Panc1 (cell line): ENCODE data around the gene COMMD4. TPM values are rescaled to one million over a fixed set of nuclear protein-coding genes. Genes with fewer than 3 reads are reported as not detected.
"Not testable (repeated sequence)": the region's sequence is repeated elsewhere in the genome, so short reads cannot be mapped to it uniquely, and the experiment has no call there.

ENCODE experiments used
- ATAC-seq: fragments of 200-7000 bp; cut with Tn5 transposase; 2 replicates; pipeline ENCODE4 v1.9.1; 2020; ENCODE audit warnings: mild to moderate bottlenecking, moderate library complexity
- Bru-seq: library from RNA; stranded (reverse); fragments of 400-500 nt; gene quantifications from one replicate; lab custom pipeline; 2021; lab: Mats Ljungman, UMichigan
- BruChase-seq, 2 experiments: library from RNA; stranded (reverse); fragments of 400-500 nt; gene quantifications; one replicate each; lab custom pipeline; 2021; lab: Mats Ljungman, UMichigan
- BruUV-seq: library from RNA; stranded (reverse); fragments of 400-500 nt; replicated peaks from 2 replicates; lab custom pipeline; 2021; lab: Mats Ljungman, UMichigan
- CTCF ChIA-PET: fragments of 300-600 bp; sonication (Branson Sonifier 250); formaldehyde crosslinking; loops from one replicate; lab custom pipeline; 2022; ENCODE audit warnings: antibody characterized with exemption; lab: Charles Lee
- POLR2A ChIA-PET: fragments of 300-600 bp; sonication (Branson Sonifier 250); formaldehyde crosslinking; loops from one replicate; lab custom pipeline; 2022; ENCODE audit warnings: antibody characterized with exemption; lab: Charles Lee
- DNase-seq: peaks from one replicate; pipeline ENCODE4 v3.0.0-alpha.2; 2010; ENCODE audit warnings: low read depth, low spot score
- H3K27ac ChIP-seq: 2 replicates; pipeline ENCODE4 v1.5.1; 2011; ENCODE audit warnings: mild to moderate bottlenecking, low read length, inconsistent platforms
- H3K27me3 ChIP-seq: fragments of 200-500 bp; sonication (Bioruptor generic); 2 replicates; pipeline ENCODE4 v1.6.0; 2014; ENCODE audit warnings: low read length, inconsistent platforms; ENCODE audit not compliant: control insufficient read depth, insufficient read depth
- H3K36me3 ChIP-seq: fragments of 200-500 bp; sonication (Bioruptor generic); 2 replicates; pipeline ENCODE4 v1.5.1; 2014; ENCODE audit warnings: inconsistent platforms, mild to moderate bottlenecking, low read length, moderate library complexity; ENCODE audit not compliant: control insufficient read depth, insufficient read depth
- H3K4me1 ChIP-seq: 2 replicates; pipeline ENCODE4 v1.5.1; 2011; ENCODE audit warnings: inconsistent platforms, mild to moderate bottlenecking, low read length, moderate library complexity; ENCODE audit not compliant: control insufficient read depth, insufficient read depth
- H3K4me3 ChIP-seq, 2 experiments: 2 replicates each; pipeline ENCODE4 v1.5.1; 2011 to 2012; ENCODE audit warnings: low read depth in 2 of 2, low read length in 2 of 2, mild to moderate bottlenecking in 2 of 2, inconsistent platforms in 1 of 2, moderate library complexity in 1 of 2
- H3K9me3 ChIP-seq: fragments of 200-500 bp; sonication (Bioruptor generic); 2 replicates; pipeline ENCODE4 v1.5.1; 2014; ENCODE audit warnings: low read depth, mild to moderate bottlenecking, inconsistent platforms, low read length, moderate library complexity; ENCODE audit not compliant: control insufficient read depth, insufficient read depth
- POLR2AphosphoS5 ChIP-seq: IDR thresholded peaks from 2 replicates; pipeline ENCODE4 v1.6.1; 2012; ENCODE audit warnings: mild to moderate bottlenecking, low read depth, low read length, moderate library complexity
- SIN3A ChIP-seq: IDR thresholded peaks from 2 replicates; pipeline ENCODE4 v1.6.1; 2012; ENCODE audit warnings: low read depth, mild to moderate bottlenecking, low read length, moderate library complexity, borderline replicate concordance; ENCODE audit not compliant: insufficient read depth
- in situ Hi-C: cut with HindIII; loops from 2 replicates; pipeline ENCODE4 v1.10.0; 2016; ENCODE audit warnings: low sequenced_read_pairs, low pct_unique_long_range_greater_than_20kb
- intact Hi-C: fragments of 100-400 bp; cut with micrococcal nuclease; formaldehyde crosslinking; loops from one replicate; pipeline ENCODE4 v1.10.0; 2022; ENCODE audit not compliant: unreplicated experiment
- long read RNA-seq: library from polyadenylated mRNA; unstranded; transcript quantifications from one replicate; pipeline ENCODE4 v2.0.0, GENCODE V29; 2021; ENCODE audit not compliant: unreplicated experiment
- polyA plus RNA-seq: library from polyadenylated mRNA; unstranded; fragments of >200 nt; gene quantifications from one replicate; pipeline ENCODE4 v1.2.1, GENCODE V29; 2012; ENCODE audit warnings: missing spikeins; ENCODE audit not compliant: insufficient read length
- total RNA-seq: library from RNA; stranded (reverse); gene quantifications from one replicate; pipeline ENCODE4 v1.2.1, GENCODE V29; 2021; ENCODE audit not compliant: unreplicated experiment
- TF ChIP-seq, protein P1 (sequence below): fragments of 450-650 bp; IDR thresholded peaks from 2 replicates; pipeline ENCODE4 v1.5.1; 2017; ENCODE audit warnings: mild to moderate bottlenecking
- TF ChIP-seq, protein P2 (sequence below), 2 experiments: IDR thresholded peaks; 2 replicates each; pipeline ENCODE4 v1.6.1; 2011 to 2012; ENCODE audit warnings: low read depth in 2 of 2, control low read depth in 1 of 2, low read length in 1 of 2, mild to moderate bottlenecking in 1 of 2, moderate library complexity in 1 of 2; ENCODE audit not compliant: insufficient read depth in 1 of 2

The COMMD4 gene
- total RNA-seq (250 TPM), Bru-seq, nascent RNA (percentile 89 among the genes with signal in this experiment), BruChase-seq, experiment 1, labeled RNA remaining after a 2-hour chase (percentile 92 among the genes with signal in this experiment), BruChase-seq, experiment 2, labeled RNA remaining after a 6-hour chase (percentile 91 among the genes with signal in this experiment)
- polyA plus RNA-seq: 218 TPM
- long read RNA-seq, full-length matches to known transcripts: 110 of 143 reads
- long read RNA-seq, partial matches to known transcripts: 17 of 143 reads
- long read RNA-seq, other reads (novel, unspliced or antisense): 16 of 143 reads

DNA sequence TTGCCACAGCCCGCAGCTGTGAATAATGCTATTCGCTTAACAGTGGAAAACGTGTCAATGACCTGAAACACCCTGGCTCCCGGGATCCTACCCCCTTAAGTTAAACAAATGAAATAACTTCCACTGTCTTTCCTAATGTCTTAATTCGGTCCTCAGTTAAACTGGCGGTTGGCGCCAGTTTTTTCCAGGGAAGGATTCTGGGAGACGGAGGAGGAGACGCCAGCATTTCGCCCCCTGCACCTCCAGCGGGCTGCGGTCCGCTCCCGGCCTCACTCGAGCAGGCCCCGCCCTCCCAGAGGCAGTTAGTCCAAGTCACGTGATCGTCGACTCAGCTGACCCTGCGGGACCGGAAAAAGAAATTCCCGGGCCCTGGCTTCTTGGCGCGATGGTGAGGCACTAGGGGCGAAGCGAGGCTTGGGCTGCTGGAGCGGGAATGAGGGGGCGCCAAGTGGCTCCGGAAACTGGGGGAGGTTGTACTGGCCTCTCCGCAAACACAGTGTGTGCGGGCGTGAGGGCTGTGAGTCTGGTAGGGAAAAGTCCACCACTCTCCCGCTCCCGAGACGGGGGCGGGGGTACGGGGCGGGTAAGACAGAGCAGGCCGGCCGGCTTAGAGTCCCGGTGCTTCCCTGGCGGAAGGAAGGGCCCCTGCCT lies at the start of gene COMMD4:
Gene COMMD4, plus strand, starts transcription at position 359 of the 651 bp plus-strand sequence. Its CDS starts 27 bp downstream, at position 386.
- in situ Hi-C loops: no loop called here
- TF ChIP-seq SIN3A (peak; percentile 96), POLR2AphosphoS5 (peak; percentile 73)
- TF ChIP-seq, protein P1, sequence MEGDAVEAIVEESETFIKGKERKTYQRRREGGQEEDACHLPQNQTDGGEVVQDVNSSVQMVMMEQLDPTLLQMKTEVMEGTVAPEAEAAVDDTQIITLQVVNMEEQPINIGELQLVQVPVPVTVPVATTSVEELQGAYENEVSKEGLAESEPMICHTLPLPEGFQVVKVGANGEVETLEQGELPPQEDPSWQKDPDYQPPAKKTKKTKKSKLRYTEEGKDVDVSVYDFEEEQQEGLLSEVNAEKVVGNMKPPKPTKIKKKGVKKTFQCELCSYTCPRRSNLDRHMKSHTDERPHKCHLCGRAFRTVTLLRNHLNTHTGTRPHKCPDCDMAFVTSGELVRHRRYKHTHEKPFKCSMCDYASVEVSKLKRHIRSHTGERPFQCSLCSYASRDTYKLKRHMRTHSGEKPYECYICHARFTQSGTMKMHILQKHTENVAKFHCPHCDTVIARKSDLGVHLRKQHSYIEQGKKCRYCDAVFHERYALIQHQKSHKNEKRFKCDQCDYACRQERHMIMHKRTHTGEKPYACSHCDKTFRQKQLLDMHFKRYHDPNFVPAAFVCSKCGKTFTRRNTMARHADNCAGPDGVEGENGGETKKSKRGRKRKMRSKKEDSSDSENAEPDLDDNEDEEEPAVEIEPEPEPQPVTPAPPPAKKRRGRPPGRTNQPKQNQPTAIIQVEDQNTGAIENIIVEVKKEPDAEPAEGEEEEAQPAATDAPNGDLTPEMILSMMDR: no peak
- TF ChIP-seq, protein P2, sequence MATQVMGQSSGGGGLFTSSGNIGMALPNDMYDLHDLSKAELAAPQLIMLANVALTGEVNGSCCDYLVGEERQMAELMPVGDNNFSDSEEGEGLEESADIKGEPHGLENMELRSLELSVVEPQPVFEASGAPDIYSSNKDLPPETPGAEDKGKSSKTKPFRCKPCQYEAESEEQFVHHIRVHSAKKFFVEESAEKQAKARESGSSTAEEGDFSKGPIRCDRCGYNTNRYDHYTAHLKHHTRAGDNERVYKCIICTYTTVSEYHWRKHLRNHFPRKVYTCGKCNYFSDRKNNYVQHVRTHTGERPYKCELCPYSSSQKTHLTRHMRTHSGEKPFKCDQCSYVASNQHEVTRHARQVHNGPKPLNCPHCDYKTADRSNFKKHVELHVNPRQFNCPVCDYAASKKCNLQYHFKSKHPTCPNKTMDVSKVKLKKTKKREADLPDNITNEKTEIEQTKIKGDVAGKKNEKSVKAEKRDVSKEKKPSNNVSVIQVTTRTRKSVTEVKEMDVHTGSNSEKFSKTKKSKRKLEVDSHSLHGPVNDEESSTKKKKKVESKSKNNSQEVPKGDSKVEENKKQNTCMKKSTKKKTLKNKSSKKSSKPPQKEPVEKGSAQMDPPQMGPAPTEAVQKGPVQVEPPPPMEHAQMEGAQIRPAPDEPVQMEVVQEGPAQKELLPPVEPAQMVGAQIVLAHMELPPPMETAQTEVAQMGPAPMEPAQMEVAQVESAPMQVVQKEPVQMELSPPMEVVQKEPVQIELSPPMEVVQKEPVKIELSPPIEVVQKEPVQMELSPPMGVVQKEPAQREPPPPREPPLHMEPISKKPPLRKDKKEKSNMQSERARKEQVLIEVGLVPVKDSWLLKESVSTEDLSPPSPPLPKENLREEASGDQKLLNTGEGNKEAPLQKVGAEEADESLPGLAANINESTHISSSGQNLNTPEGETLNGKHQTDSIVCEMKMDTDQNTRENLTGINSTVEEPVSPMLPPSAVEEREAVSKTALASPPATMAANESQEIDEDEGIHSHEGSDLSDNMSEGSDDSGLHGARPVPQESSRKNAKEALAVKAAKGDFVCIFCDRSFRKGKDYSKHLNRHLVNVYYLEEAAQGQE (IDR thresholded peaks at IDR 0.05; ENCODE audit: insufficient read depth in 1 of 2, low read depth in 2 of 2, low read length in 1 of 2): peak in 1 of 2 experiments; percentile 39; a peak in 1 of 4 replicates
- intact Hi-C loops: no loop called here
- Histone ChIP-seq H3K9me3 (no peaks in the 10 kb centered on the region), H3K27ac (peak within 1 kb of the TSS; percentile 91), H3K36me3 (no peaks in the 10 kb centered on the region), H3K4me1 (peaks cover 12% of the 10 kb centered on the region), H3K27me3 (no peaks in the 10 kb centered on the region), H3K4me3 (peak within 1 kb of the TSS; percentile 78 to 81)
- no TSS peak for BruUV-seq
- ChIA-PET CTCF (no interaction called here), POLR2A (interaction anchor here (0.6 kb wide), 1 partner anchor 184 kb away, joined by 3 read pairs; no protein-coding TSS in a partner anchor)
- DNase-seq: peak; percentile 56
- ATAC-seq: peak; percentile 95

DNA sequence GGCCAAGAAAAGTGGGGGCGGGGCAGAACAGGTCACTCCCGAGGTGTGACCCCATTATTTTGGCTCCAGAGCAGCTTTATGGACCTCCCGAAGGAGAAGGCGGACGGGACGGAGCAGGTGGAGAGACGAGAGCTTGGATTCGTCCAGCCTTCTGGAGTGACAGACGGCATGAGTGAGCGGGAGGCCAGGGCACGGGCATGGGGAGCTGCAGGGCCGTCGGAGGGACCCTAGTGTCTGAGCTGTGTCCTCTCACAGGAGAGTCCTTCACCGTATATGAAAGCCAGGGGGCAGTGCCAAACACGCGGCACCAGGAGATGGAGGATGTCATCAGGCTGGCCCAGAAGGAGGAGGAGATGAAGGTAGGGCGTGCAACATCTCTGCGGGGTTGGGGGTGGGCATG lies 42.2 kb upstream of the COMMD4 start:
- H3K4me3 ChIP-seq, H3K27ac ChIP-seq, CTCF ChIA-PET, H3K36me3 ChIP-seq, DNase-seq, intact Hi-C loops, H3K4me1 ChIP-seq, in situ Hi-C loops, ATAC-seq, H3K9me3 ChIP-seq, BruUV-seq, H3K27me3 ChIP-seq, POLR2A ChIA-PET: not testable (repeated sequence)

DNA sequence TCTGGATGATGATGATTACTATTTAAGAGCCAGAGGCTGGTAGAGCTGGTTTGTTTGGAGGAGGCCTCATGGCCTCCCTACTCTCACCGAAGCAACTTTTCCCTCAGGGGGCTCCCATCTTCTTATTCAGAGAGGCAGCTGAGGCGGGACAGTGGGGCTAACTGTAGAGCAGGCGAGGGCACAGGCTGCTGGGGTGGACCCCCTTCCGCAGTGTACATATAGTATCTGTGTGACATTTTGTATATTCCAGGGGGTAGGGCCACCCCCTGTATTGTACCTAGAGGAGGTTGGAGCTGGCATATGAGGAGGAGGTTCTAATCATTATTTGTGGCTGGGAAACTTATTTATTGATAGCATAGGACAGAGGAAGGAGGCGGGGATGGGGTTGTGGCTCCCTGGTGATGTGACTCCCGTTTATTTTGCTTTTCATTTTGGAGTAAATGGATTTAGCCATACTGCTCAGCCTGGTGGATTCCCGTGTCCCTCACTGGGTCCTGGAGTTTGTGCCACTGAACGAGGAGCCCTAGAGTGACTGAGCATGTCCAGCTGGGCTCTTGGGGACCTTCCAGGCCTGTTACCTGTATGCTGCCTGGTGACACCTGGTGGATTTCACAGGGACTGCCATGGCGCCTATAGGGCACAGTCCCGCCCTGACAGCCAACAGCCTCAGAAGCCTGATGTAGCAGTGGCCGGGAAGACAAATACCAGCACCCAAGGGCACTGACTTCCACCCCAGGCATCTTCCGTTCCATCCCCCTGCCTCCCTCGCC lies 37.1 kb upstream of the COMMD4 start:
- DNase-seq, intact Hi-C loops, BruUV-seq, H3K27ac ChIP-seq, H3K4me3 ChIP-seq, POLR2A ChIA-PET, H3K36me3 ChIP-seq, CTCF ChIA-PET, H3K27me3 ChIP-seq, H3K9me3 ChIP-seq, in situ Hi-C loops, H3K4me1 ChIP-seq: not testable (repeated sequence)
- peak; percentile 99 for ATAC-seq
